HG02763 (cell line): Measurements from ENCODE around the gene TMEM25.
"Not testable (repeated sequence)": the region's sequence is repeated elsewhere in the genome, so short reads cannot be mapped to it uniquely, and the experiment has no call there.

Experiments used
- ATAC-seq: cut with Tn5 transposase; IDR thresholded peaks from one replicate; pipeline ENCODE4 v1.9.1; 2021; ENCODE audit warnings: mild to moderate bottlenecking, moderate library complexity; ENCODE audit not compliant: unreplicated experiment

TMEM25 gene

DNA sequence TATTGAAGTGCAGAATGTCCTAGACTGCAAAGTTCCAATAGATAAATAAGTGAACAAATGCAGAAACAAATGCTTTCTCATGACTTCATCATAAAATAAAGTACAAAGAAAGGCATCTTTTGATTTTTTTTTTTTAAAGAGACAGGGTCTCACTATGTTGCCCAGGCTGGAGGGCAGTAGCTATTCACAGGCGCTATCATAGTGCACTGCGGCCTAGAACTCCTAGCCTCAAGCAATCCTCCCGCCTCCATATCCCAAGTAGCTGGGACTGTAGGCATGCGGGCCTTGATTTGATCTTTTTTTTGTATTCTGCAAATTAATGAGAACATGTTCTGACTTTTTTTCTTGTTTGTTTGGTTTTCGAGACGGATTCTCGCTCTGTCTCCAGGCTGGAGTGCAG lies 43.6 kb downstream of the TMEM25 start:
- no peak for ATAC-seq

DNA sequence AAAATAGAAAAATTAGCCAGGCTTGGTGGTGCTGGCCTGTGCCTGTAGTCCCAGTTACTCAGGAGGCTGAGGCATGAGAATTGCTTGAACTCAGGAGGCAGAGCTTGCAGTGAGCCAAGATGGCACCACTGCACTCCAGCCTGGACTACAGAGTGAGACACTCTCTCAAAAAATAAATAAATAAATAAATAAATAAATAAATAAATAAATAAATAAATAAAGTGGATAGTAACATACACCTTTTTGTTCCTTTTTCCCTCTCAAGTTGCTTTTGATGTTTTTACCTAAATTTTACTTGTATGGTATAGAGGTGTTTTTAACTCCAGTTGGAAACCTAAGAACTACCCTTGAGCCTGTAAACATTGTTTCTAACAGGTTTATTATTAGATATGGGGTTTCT lies 47.0 kb downstream of the TMEM25 start:
- not testable (repeated sequence) for ATAC-seq

DNA sequence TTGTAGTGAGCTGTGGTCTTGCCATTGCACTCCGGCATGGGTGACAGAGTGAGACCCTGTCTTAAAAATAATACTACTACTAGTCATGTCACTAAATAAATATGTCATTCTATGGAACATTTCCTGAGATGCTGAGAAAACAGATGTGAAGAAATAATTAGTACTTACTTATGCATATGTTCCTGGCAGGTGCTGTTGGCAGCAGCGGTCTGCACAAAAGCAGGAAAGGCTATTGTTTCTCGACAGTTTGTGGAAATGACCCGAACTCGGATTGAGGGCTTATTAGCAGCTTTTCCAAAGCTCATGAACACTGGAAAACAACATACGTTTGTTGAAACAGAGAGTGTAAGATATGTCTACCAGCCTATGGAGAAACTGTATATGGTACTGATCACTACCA lies 50.1 kb downstream of the TMEM25 start:
- no peak for ATAC-seq
